IPS-NIHi7 (cell line): ENCODE measurements around the gene PPP1R7.

Experiments used
- DNase-seq: peaks from one replicate; pipeline ENCODE4 v3.0.0; 2012; ENCODE audit warnings: mixed read lengths; ENCODE audit errors: extremely low spot score

The PPP1R7 gene

DNA sequence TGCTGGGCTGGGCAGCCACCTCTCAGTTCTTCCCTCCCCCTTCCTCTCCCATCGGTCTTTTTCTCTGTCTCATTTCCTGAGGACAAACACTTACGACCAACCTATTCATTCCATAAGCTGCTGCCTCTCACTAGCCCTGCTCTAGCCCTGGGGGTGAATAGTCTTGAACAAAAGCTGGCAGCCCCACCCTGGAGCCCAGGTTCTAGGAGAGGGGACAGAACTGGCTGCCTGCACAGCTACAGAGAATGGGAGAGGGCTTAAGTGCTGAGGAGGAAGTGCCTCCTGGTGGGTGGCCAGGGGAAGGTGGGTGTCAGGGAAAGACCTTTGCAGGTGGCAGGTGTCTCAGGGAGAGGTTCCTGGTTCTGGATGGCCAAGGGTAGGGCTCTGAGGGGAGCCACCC is 61.0 kb downstream of the PPP1R7 start:
- no peak for DNase-seq

GRCh38 chr2:241213041-241213440 is 62.8 kb downstream of the PPP1R7 start:
- no peak for DNase-seq

GRCh38 chr2:241213567-241213966 is 63.3 kb downstream of the PPP1R7 start:
- DNase-seq = no peak

- DNase-seq = no peak
These were observed 63.9 kb downstream of the PPP1R7 start for GRCh38 chr2:241214209-241214608.

GRCh38 chr2:241214766-241215165 is 64.5 kb downstream of the PPP1R7 start:
- no peak for DNase-seq

- no peak for DNase-seq
These were observed 65.2 kb downstream of the PPP1R7 start for GRCh38 chr2:241215421-241215820.

- peak; percentile 47 for DNase-seq
These were observed 66.0 kb downstream of the PPP1R7 start for GRCh38 chr2:241216211-241216761.

- DNase-seq = peak; percentile 89
These were observed 67.2 kb downstream of the PPP1R7 start for GRCh38 chr2:241217320-241218031.

DNA sequence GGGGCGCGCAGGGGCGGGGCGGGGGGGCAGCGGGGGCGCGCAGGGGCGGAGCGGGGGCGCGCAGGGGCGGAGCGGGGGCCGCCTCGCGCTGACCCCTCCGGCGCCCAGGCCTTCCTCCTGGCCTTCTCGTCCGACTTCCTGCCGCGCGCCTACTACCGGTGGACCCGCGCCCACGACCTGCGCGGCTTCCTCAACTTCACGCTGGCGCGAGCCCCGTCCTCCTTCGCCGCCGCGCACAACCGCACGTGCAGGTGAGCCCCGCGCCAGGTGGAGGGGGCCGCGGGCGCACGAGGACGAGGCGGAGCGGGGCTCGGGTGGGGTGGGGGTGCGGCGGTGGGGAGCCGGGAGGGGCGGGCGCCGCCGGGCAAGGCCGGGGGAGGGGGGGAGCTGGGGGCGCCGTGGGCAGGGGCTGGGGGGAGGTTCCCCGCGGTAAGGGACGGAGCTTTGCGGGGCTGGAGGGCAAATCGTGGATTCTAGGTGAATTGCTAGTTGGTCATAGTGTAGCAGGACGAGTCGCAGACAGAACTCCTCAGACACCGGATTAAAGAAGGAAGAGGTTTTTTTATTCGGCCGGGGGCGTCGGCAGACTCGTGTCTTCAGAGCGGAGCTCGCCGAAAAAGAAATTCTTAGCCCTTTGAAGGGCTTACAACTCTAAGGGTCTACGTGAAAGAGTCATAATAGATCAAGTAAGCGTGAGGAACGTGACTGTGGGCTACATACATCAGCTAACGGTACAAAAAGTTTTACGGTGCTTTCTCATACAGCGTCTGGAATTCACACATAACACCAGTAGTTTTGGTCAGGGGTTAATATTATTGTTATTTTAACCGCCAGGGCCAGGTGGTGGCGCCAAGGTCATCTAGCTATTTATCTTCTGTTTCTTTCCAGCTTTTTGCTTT is 68.1 kb downstream of the PPP1R7 start:
- DNase-seq = peak; percentile 79

GRCh38 chr2:241219030-241219382 is 68.7 kb downstream of the PPP1R7 start:
- no peak for DNase-seq

- DNase-seq = no peak
These were observed 69.6 kb downstream of the PPP1R7 start for GRCh38 chr2:241219856-241220356.

DNA sequence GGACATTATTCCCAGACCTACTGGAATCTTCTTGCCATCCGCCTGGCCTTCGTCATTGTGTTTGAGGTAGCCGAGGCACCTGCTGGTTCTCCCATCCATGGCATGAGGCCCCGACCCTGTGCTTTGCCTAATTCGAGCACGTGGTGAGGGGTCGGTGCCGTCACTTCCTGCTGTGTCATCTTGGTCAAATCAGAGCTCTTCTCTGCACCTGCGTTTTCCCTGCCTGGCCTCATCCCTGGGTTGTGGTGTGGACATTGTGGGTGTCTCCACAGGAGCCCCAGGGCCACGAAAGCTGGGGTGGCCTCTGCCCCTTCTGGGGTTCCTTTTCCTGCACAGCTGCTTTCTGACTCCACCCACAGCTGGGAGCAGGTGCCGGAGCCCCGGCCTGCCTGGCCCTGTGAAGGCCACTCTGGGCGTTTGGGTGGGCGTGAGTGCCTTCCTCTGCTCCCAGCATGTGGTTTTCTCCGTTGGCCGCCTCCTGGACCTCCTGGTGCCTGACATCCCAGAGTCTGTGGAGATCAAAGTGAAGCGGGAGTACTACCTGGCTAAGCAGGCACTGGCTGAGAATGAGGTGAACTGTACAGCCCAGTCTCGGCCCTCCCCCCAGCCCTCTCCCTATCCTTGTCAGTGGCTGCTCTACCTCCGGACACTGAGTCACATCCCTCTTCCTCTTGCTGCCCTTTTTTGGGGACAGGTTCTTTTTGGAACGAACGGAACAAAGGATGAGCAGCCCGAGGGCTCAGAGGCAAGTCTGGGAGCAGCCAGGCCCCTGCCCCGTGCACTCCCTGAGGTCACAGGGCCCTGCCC is 73.1 kb downstream of the PPP1R7 start:
- DNase-seq = no peak

GRCh38 chr2:241224018-241224850 is 74.0 kb downstream of the PPP1R7 start:
- DNase-seq = no peak

DNA sequence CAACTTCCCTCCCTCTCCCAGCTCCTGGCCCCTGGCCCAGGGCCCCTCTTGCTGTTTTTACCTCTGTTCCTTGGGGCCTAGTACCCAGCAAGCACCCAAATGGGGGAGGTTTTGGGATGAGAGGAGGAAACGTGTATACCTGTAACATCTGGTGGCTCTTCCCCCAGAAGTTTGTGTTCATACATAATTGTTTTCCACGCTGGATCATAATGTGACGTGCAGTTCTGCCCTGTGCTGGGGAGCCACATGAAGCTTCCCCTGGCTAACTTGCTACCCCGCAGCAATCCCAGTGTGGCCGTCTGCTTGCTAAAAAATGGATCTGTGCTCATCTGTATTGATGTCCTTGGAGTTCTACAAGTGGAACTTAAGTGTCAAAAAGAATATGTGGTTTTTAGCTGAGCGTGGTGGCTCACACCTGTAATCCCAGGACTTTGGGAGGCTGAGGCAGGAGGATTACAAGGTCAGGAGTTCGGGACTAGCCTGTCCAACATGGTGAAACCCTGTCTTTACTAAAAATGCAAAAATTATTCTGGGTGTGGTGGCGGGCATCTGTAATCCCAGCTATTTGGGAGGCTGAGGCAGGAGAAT is 74.7 kb downstream of the PPP1R7 start:
- no peak for DNase-seq

DNA sequence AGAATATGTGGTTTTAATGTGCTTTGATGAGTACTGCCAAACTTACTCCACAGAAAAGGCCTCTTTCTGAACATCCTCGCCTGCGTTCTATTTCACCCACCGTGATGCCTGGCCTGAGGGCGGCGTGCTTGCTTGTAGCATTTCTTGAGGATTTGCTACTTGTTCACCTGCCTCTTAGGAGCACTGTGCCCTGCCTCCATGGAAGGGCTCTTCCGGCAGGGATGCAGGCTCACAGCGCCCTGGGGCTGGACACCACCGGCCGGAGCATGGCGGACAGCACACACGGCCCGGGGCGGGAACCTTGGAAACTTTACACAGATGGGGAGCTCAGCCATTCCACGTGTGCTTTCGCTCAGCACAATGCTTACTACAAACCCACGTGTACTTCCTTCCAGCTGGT is 75.3 kb downstream of the PPP1R7 start:
- DNase-seq = no peak

- DNase-seq = no peak
These were observed 75.7 kb downstream of the PPP1R7 start for GRCh38 chr2:241225983-241226382.

GRCh38 chr2:241226723-241227572 is 76.7 kb downstream of the PPP1R7 start:
- DNase-seq = peak; percentile 50

DNA sequence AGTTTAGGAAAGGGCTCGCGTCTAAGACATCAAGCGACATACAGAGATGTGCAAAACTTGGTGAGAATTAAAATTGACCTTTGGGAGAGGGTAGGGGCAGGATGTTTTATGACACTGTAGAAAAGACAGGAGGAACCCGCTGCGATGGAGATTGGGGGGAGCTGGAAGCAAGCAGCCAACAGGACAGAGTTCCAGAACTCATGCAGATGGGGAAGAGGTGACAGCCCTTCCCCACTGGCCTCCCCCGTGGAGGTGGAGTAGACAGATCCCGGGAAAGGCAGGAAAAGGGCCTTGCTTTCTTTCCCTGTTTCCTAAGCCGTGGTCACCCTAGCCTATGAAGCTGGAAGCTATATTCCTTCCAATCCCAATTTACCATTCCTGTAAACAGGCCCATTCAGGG is 77.3 kb downstream of the PPP1R7 start:
- no peak for DNase-seq

DNA sequence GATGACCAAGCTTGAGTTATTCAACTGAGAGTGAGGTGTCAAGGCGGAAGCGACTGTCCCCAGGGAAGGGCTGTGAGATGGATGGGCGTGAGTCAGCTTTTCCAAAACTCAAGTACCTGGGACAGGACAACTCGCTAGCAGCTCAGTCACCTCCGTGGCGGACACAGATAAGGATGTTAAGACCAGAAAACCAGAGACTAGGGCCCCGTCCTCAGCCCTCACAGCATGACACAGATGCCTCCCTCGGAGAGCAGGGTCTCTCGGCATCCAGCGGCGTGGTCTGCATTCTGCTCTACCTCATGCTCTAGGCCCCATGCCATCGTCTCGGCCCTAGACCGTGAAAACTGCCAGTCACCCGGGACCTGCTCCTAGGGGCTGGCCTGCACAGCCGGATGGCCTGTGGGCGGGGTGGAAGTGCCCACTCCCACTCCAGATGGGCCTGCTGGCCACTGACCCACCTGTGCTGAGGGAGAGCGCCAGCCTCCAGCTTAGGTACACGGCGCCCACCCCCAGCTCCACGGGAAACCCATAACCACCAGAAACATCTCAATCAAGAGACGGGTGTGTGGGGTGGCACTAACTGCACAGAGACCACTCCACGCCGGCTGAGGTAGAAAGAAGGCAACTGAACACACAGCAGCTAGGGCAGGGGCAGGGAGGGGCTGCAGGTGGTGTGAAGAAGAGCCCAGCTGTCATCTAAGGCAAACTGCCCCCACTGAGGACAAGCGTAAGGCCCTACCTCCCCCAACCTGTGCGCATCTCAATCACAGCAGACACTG is 78.0 kb downstream of the PPP1R7 start:
- no peak for DNase-seq
